HEK293 (cell line): ENCODE results near the gene PRDM15.

ENCODE experiments used
- CTCF ChIA-PET: fragments of 350-600 bp; formaldehyde crosslinking; extraction: SDS; loops from one replicate; lab custom pipeline; 2021; ENCODE audit warnings: antibody characterized with exemption; lab: Yijun Ruan, JAX
- POLR2A ChIA-PET: fragments of 300-600 bp; formaldehyde crosslinking; extraction: SDS; loops from one replicate; lab custom pipeline; 2020; ENCODE audit warnings: antibody characterized with exemption, inconsistent platforms; lab: Yijun Ruan, JAX
- H3K27ac ChIP-seq: fragments of 200-500 bp; sonication (Bioruptor generic); 2 replicates; pipeline ENCODE4 v1.5.1; 2014; ENCODE audit warnings: low read depth, low read length, control low read depth, inconsistent platforms; ENCODE audit errors: extremely low read depth
- H3K36me3 ChIP-seq, 2 experiments: fragments of 200-500 bp in 1 of 2; sonication (Bioruptor generic) in 1 of 2; 1 replicate in 1 of 2; 2 replicates in 1 of 2; pipeline ENCODE4 v1.5.1; 2014 to 2017; ENCODE audit warnings: inconsistent platforms in 2 of 2, low read length in 2 of 2; ENCODE audit not compliant: control insufficient read depth in 2 of 2, insufficient read depth in 1 of 2
- H3K4me1 ChIP-seq: fragments of 200-500 bp; sonication (Bioruptor generic); 2 replicates; pipeline ENCODE4 v1.5.1; 2014; ENCODE audit warnings: mild to moderate bottlenecking, low read length, inconsistent platforms; ENCODE audit not compliant: control insufficient read depth, insufficient read depth
- H3K4me3 ChIP-seq: 2 replicates; pipeline ENCODE4 v1.5.1; 2011; ENCODE audit warnings: low read depth, mild to moderate bottlenecking, control low read depth, low read length, moderate library complexity
- H3K9me3 ChIP-seq: fragments of 200-500 bp; sonication (Bioruptor generic); 2 replicates; pipeline ENCODE4 v1.5.1; 2014; ENCODE audit warnings: low read depth, low read length, inconsistent platforms; ENCODE audit not compliant: control insufficient read depth, insufficient read depth
- FEZF1 ChIP-seq: fragments of 450-650 bp; formaldehyde crosslinking; IDR thresholded peaks from 2 replicates; pipeline ENCODE4 v1.5.1; 2016; ENCODE audit warnings: missing biosample characterization, missing genetic modification characterization
- GLIS1 ChIP-seq: fragments of 450-650 bp; formaldehyde crosslinking; IDR thresholded peaks from 2 replicates; pipeline ENCODE4 v1.5.1; 2016; ENCODE audit warnings: missing biosample characterization, missing genetic modification characterization
- KLF1 ChIP-seq: fragments of 450-650 bp; formaldehyde crosslinking; IDR thresholded peaks from 2 replicates; pipeline ENCODE4 v1.5.1; 2016; ENCODE audit warnings: missing biosample characterization, missing genetic modification characterization
- KLF17 ChIP-seq: fragments of 450-650 bp; formaldehyde crosslinking; IDR thresholded peaks from 2 replicates; pipeline ENCODE4 v1.5.1; 2016; ENCODE audit warnings: missing biosample characterization, missing genetic modification characterization
- SALL2 ChIP-seq: fragments of 450-650 bp; formaldehyde crosslinking; IDR thresholded peaks from 2 replicates; pipeline ENCODE4 v1.5.0; 2017; ENCODE audit warnings: missing biosample characterization, mild to moderate bottlenecking, missing genetic modification characterization, borderline replicate concordance
- TCF7L2 ChIP-seq: IDR thresholded peaks from 2 replicates; pipeline ENCODE4 v1.6.1; 2011; ENCODE audit warnings: low read depth, mild to moderate bottlenecking, inconsistent platforms, low read length, moderate library complexity, borderline replicate concordance
- TRIM28 ChIP-seq: IDR thresholded peaks from 2 replicates; pipeline ENCODE4 v1.6.1; 2011; ENCODE audit warnings: low read length, control low read depth, borderline replicate concordance
- ZBTB10 ChIP-seq: fragments of 450-650 bp; formaldehyde crosslinking; IDR thresholded peaks from 2 replicates; pipeline ENCODE4 v1.5.1; 2016; ENCODE audit warnings: missing biosample characterization, missing genetic modification characterization
- ZBTB17 ChIP-seq: fragments of 450-650 bp; formaldehyde crosslinking; IDR thresholded peaks from 2 replicates; pipeline ENCODE4 v1.5.1; 2016; ENCODE audit warnings: missing biosample characterization, missing genetic modification characterization
- ZBTB8A ChIP-seq: fragments of 450-650 bp; formaldehyde crosslinking; IDR thresholded peaks from 2 replicates; pipeline ENCODE4 v1.5.1; 2016; ENCODE audit warnings: missing biosample characterization, missing genetic modification characterization
- ZFP37 ChIP-seq: fragments of 450-650 bp; formaldehyde crosslinking; IDR thresholded peaks from 2 replicates; pipeline ENCODE4 v1.5.1; 2016; ENCODE audit warnings: missing biosample characterization, missing genetic modification characterization
- ZNF132 ChIP-seq: fragments of 450-650 bp; formaldehyde crosslinking; IDR thresholded peaks from 2 replicates; pipeline ENCODE4 v1.5.1; 2017; ENCODE audit warnings: missing biosample characterization, missing genetic modification characterization, borderline replicate concordance
- ZNF140 ChIP-seq: fragments of 450-650 bp; formaldehyde crosslinking; IDR thresholded peaks from 2 replicates; pipeline ENCODE4 v1.5.1; 2016; ENCODE audit warnings: missing biosample characterization, missing genetic modification characterization
- ZNF157 ChIP-seq: fragments of 450-650 bp; formaldehyde crosslinking; IDR thresholded peaks from 2 replicates; pipeline ENCODE4 v1.5.1; 2016; ENCODE audit warnings: missing biosample characterization, missing genetic modification characterization
- ZNF37A ChIP-seq: fragments of 450-650 bp; IDR thresholded peaks from 2 replicates; pipeline ENCODE4 v1.5.1; 2018; ENCODE audit warnings: missing biosample characterization, missing genetic modification characterization
- ZNF600 ChIP-seq: fragments of 450-650 bp; formaldehyde crosslinking; IDR thresholded peaks from 2 replicates; pipeline ENCODE4 v1.5.1; 2016; ENCODE audit warnings: missing biosample characterization, missing genetic modification characterization
- ZNF660 ChIP-seq: fragments of 450-650 bp; IDR thresholded peaks from 2 replicates; pipeline ENCODE4 v1.5.1; 2018; ENCODE audit warnings: missing biosample characterization, mild to moderate bottlenecking, missing genetic modification characterization
- TF ChIP-seq, protein P1 (sequence below): fragments of 450-650 bp; formaldehyde crosslinking; IDR thresholded peaks from 2 replicates; pipeline ENCODE4 v1.5.1; 2016; ENCODE audit warnings: missing biosample characterization, missing genetic modification characterization

Gene PRDM15

GRCh38 chr21:41765973-41766882, 112.9 kb downstream of the PRDM15 start (continued):
- TF ChIP-seq FEZF1 (tag by site-specific recombination), result no peak
- peak; percentile 20; the same call in 1 of the 2 replicates for TF ChIP-seq GLIS1 (tag by site-specific recombination)
- no peak for TF ChIP-seq KLF1
- TF ChIP-seq ZFP37 (tag by site-specific recombination), result no peak
- peak; percentile 78 for TF ChIP-seq ZBTB8A (tag by site-specific recombination)
- TF ChIP-seq ZBTB10 (tag by site-specific recombination), result peak; percentile 58; the same call in 1 of the 2 replicates
- no peak for TF ChIP-seq ZNF660 (tag by site-specific recombination)
- TF ChIP-seq ZNF157 (tag by site-specific recombination), result 0 out of 2 replicates have a peak, but pooled peaks have one; percentile 23
- TF ChIP-seq SALL2, result no peak
- TF ChIP-seq ZNF140 (tag by site-specific recombination), result no peak
- no peak for TF ChIP-seq ZNF132

- no peaks in the 10 kb centered on the region for H3K36me3 ChIP-seq
- TF ChIP-seq TCF7L2 (no peak), TRIM28 (no peak), ZNF600 (peak; percentile 67), ZNF37A (no peak), ZBTB17 (tag by site-specific recombination) (0 out of 2 replicates have a peak, but pooled peaks have one; percentile 40), ZNF132 (no peak), KLF17 (tag by site-specific recombination) (peak; percentile 25; the same call in 1 of the 2 replicates)
- TF ChIP-seq, protein P1, sequence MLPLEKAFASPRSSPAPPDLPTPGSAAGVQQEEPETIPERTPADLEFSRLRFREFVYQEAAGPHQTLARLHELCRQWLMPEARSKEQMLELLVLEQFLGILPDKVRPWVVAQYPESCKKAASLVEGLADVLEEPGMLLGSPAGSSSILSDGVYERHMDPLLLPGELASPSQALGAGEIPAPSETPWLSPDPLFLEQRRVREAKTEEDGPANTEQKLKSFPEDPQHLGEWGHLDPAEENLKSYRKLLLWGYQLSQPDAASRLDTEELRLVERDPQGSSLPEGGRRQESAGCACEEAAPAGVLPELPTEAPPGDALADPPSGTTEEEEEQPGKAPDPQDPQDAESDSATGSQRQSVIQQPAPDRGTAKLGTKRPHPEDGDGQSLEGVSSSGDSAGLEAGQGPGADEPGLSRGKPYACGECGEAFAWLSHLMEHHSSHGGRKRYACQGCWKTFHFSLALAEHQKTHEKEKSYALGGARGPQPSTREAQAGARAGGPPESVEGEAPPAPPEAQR (tag by site-specific recombination), result no peak
- H3K4me1 ChIP-seq, result peaks cover 50% of the 10 kb centered on the region
- CTCF ChIA-PET, result interaction anchor here (0.7 to 2.3 kb wide), 8 partner anchors 9 to 482 kb away, joined by 3 to 11 read pairs (median 4); no protein-coding TSS in a partner anchor
- H3K4me3 ChIP-seq, result peak overlapping the region; percentile 85
- no peak overlapping the region for H3K27ac ChIP-seq
- POLR2A ChIA-PET, result interaction anchor here (0.6 to 1.7 kb wide), 4 partner anchors 18 to 596 kb away, joined by 3 to 6 read pairs (median 5); no protein-coding TSS in a partner anchor
- H3K9me3 ChIP-seq, result no peaks in the 10 kb centered on the region
Observed at GRCh38 chr21:41765420-41765821, 113.7 kb downstream of the PRDM15 start.
